ENCODE measurements around the gene RAB17. TPM values are rescaled to one million over a fixed set of nuclear protein-coding genes. Genes with fewer than 3 reads are reported as not detected.
A peak's percentile ranks its signal among the peaks of the same experiment; 100 is the strongest.

RAB17 gene
- total RNA-seq, 6 donors from 2014 or later: 44.5 to 262 (median 90.6) TPM

GRCh38 chr2:237546040-237546875 lies 44.3 kb downstream of the RAB17 start:
- no peak for DNase-seq
- Histone ChIP-seq H3K4me1 (peaks cover 6 to 18% (median 8%) of the 10 kb centered on the region in 4 donors), H3K36me3 (peaks cover 0 to 27% (median 6%) of the 10 kb centered on the region in 4 donors), H3K27me3 (no peaks in the 10 kb centered on the region), H3K9me3 (no peaks in the 10 kb centered on the region), H3K4me3 (no peak overlapping the region), H3K27ac (peak overlapping the region in 1 of 4 donors; percentile 37)
- peak; percentile 7 to 22 for ATAC-seq (ENCODE audit: low FRiP score in 2 of 2)
- TF ChIP-seq CTCF (IDR thresholded peaks at IDR 0.05) (no peak), EP300 (IDR thresholded peaks at IDR 0.05) (no peak), POLR2A (IDR thresholded peaks at IDR 0.05) (no peak), POLR2AphosphoS5 (IDR thresholded peaks at IDR 0.05) (no peak)
- WGBS, 2 donors: 81 to 89% methylated on average over 8 of the region's 8 CpGs

DNA sequence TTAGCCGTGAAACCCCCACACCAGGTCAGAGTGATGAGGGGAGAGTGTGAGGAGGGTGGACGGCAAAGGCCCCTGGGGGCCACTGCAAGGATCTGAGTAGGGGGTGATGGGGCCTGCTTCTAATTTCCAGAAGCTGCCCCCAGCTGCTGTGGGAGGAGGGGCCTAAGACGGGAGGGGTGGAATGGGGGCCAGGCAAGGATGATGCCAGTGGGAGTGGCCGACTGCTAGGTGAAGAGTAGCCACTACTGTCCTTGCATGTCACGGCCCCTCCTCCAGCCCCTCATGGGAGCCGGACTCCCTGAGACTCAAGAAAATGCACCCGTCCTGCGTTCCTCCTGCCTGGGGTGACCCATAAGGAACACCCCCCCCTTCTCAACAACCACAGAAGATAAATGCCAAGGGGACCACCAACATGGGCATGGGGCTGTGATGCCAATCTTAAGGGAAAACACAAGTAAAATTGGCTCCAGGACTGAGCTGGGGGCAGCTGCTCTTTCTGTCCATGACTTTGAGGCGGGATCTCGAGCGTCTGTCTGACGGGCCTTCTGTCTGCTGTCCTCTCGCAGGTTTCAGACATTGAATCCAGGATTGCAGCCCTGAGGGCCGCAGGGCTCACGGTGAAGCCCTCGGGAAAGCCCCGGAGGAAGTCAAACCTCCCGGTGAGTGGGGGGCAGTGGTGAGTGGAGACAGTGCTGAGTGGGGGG lies 48.4 kb downstream of the RAB17 start:
- TF ChIP-seq POLR2AphosphoS5 (IDR thresholded peaks at IDR 0.05) (no peak), EP300 (IDR thresholded peaks at IDR 0.05) (no peak), CTCF (IDR thresholded peaks at IDR 0.05) (no peak), POLR2A (IDR thresholded peaks at IDR 0.05) (no peak)
- H3K36me3 ChIP-seq: peaks cover 0 to 19% (median 9%) of the 10 kb centered on the region in 4 donors
- 89 to 95% methylated on average over 18 of the region's 18 CpGs for WGBS, 2 donors
- no peaks in the 10 kb centered on the region for H3K27me3 ChIP-seq
- no peaks in the 10 kb centered on the region for H3K9me3 ChIP-seq
- H3K4me3 ChIP-seq: no peak overlapping the region
- H3K4me1 ChIP-seq: peaks cover 6 to 16% (median 8%) of the 10 kb centered on the region in 4 donors
- H3K27ac ChIP-seq: no peak overlapping the region
- no peak for DNase-seq
- ATAC-seq (ENCODE audit: low FRiP score in 2 of 2): no peak

DNA sequence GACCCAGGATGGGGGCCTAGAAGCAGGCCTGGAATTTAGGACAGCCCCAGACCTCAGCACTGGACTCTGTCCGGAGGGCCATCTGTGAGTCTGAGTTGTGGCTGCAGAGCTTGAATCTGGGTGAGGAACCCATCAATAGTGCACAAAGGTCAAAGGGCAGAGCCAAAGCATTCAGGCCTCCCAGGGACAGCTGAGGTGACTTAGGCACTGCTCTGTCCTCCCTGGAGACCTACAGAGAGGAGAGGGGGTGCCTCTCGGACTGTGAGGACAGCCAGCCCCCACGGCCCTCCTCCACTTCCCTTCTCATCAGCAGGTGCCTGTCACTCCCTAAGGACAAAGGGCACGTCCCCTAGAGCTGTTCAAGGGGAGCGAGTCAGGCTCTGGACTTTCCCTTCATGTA lies 49.3 kb downstream of the RAB17 start:
- peaks cover 6 to 16% (median 8%) of the 10 kb centered on the region in 4 donors for H3K4me1 ChIP-seq
- WGBS, 2 donors: 78 to 83% methylated on average over 5 of the region's 5 CpGs
- no peak overlapping the region for H3K4me3 ChIP-seq
- TF ChIP-seq EP300 (IDR thresholded peaks at IDR 0.05): no peak
- TF ChIP-seq POLR2AphosphoS5 (IDR thresholded peaks at IDR 0.05): no peak
- no peak for TF ChIP-seq POLR2A (IDR thresholded peaks at IDR 0.05)
- no peak for TF ChIP-seq CTCF (IDR thresholded peaks at IDR 0.05)
- H3K27ac ChIP-seq: peak overlapping the region in 2 of 4 donors; percentile 40 to 61
- no peaks in the 10 kb centered on the region for H3K27me3 ChIP-seq
- DNase-seq: no peak
- no peaks in the 10 kb centered on the region for H3K9me3 ChIP-seq
- peak; percentile 4 to 23 for ATAC-seq (ENCODE audit: low FRiP score in 2 of 2)
- peaks cover 0 to 15% (median 9%) of the 10 kb centered on the region in 4 donors for H3K36me3 ChIP-seq

GRCh38 chr2:237540823-237541222 lies 49.7 kb downstream of the RAB17 start:
- peaks cover 6 to 16% (median 8%) of the 10 kb centered on the region in 4 donors for H3K4me1 ChIP-seq
- WGBS, 2 donors: 25 to 43% methylated on average over 3 to 6 of the region's 6 CpGs
- H3K4me3 ChIP-seq: no peak overlapping the region
- H3K27ac ChIP-seq: peak overlapping the region in 2 of 4 donors; percentile 40 to 61
- ATAC-seq (ENCODE audit: low FRiP score in 2 of 2) (peak; percentile 4 to 83), DNase-seq (peak in 1 of 2 donors; percentile 46)
- no peaks in the 10 kb centered on the region for H3K27me3 ChIP-seq
- no peaks in the 10 kb centered on the region for H3K9me3 ChIP-seq
- TF ChIP-seq POLR2A (IDR thresholded peaks at IDR 0.05) (no peak), CTCF (IDR thresholded peaks at IDR 0.05) (no peak), EP300 (IDR thresholded peaks at IDR 0.05) (no peak), POLR2AphosphoS5 (IDR thresholded peaks at IDR 0.05) (no peak)
- H3K36me3 ChIP-seq: peaks cover 0 to 15% (median 9%) of the 10 kb centered on the region in 4 donors
